HG03575 (cell line): Measurements from ENCODE around the gene CDH13.

ENCODE experiments used
- ATAC-seq: cut with Tn5 transposase; IDR thresholded peaks from one replicate; pipeline ENCODE4 v1.9.1; 2021; ENCODE audit not compliant: unreplicated experiment, insufficient number of reproducible peaks, low FRiP score; ENCODE audit errors: extremely low read depth

Gene CDH13

GRCh38 chr16:82758406-82758805 is 131.6 kb downstream of the CDH13 start:
- no peak for ATAC-seq

DNA sequence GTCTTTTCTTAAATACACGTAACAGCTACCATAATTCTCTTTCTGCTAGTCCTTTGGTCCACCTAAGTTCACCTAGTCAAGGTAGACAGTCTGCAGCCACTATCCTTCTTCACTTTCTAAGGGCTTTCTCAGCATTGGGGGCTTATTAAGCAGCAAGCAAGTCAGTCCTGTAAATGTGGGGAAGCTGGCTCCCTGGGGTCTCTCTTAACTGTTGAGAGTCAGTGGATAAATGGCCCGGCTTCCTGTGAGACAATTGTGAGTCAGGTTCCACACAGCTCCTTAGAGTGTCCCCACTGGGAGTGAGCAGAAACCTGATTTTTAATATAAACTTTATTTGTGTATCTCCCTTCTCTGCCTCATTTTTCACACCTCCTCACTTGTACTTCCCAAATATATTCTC is 132.1 kb downstream of the CDH13 start:
- ATAC-seq: no peak

DNA sequence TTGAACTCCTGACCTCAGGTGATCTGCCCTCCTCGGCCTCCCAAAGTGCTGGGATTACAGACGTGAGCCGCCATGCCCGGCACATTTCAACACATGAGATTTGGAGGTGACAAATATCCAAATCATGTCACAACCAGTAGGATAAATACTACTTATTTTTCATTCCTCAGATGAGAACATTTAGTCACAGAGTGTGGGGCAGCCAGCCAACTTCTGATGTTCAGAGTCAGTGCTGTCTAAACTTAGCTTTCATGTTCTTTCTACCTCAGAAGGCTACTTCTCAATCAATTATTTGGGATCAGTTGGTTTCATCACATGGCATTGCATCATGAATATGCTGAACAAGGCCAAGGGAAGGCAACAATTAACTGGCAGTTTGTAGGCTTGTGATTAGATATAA is 134.5 kb downstream of the CDH13 start:
- ATAC-seq: no peak

DNA sequence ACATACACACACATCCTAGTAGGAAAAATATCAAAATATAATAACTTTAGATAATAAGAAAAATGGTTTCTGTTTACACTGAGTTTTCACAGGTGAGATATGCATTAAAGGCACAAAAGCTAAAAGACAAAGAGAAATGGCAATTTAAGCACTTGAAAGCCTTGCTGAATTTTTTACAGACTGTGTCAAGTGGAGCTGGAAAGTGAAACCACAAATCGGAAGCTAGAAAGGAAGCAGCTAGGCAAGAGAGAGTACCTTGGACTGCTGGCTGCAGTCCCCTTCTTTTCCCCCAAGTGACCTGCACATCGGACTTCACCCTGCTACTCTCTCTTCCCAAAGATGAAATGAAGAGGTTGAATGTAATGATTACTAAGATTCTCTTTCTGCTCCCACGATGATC is 135.1 kb downstream of the CDH13 start:
- no peak for ATAC-seq

GRCh38 chr16:82763371-82763770 is 136.6 kb downstream of the CDH13 start:
- ATAC-seq: no peak

- no peak for ATAC-seq
Observed at GRCh38 chr16:82767198-82767597, 140.4 kb downstream of the CDH13 start.

DNA sequence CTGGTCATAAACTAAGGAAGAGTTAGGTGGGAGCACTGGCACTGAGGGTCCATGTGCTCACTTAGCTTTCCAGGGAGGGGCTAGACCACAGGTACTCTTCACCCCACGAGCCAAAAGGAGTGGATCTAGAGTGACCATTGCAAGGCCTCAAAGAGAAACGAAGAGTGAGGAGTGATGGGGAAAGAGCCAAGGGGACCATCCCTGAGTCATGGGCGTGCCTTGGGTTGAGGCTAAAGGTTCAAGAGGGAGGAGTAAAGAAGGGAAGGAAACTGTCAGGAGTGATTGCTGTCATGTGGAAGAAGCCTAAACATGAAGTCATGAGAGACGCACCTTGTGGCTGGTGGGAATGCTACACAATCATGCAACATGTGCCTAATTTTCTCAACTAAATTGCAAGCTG is 141.0 kb downstream of the CDH13 start:
- ATAC-seq: no peak

- no peak for ATAC-seq
Observed at GRCh38 chr16:82769845-82770244, 143.1 kb downstream of the CDH13 start.

DNA sequence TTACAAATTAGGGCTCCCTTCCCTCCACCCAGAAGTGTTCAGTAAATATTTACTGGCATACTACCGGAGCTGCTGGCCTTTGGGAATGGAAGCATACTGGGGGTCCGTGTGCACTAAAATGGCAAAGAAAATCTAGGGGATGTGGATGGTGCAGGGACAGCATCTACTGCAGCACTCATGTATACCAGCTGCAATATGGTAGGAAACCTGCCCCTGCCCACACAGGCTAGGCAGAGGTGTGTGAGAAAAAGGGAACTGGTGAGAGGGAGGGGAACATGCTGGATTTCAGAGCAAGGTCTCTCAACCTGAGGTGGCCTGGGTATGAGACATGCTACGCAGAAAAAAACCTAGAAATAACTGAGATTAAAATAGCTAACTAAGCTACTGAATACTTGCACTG is 145.4 kb downstream of the CDH13 start:
- ATAC-seq: no peak

DNA sequence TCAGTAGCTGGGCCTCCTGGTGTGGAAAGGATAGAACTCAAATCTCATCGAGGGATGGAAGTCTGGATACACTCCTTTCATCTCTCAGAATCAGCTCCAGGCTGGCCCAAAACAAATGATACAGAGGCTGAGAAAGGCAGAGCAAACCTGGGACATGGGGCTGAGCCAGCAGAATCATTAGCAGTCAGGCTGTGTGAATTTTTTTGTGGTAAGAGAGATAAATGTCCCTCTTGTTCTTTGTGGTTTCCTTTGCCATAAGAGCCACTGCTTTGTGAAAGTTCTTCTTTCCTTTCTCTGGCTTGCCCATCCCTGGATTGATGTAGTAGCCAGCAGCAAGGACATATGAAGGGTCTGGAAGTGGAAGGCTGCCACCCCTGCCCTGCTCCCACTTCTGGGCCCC is 146.2 kb downstream of the CDH13 start:
- ATAC-seq: no peak

DNA sequence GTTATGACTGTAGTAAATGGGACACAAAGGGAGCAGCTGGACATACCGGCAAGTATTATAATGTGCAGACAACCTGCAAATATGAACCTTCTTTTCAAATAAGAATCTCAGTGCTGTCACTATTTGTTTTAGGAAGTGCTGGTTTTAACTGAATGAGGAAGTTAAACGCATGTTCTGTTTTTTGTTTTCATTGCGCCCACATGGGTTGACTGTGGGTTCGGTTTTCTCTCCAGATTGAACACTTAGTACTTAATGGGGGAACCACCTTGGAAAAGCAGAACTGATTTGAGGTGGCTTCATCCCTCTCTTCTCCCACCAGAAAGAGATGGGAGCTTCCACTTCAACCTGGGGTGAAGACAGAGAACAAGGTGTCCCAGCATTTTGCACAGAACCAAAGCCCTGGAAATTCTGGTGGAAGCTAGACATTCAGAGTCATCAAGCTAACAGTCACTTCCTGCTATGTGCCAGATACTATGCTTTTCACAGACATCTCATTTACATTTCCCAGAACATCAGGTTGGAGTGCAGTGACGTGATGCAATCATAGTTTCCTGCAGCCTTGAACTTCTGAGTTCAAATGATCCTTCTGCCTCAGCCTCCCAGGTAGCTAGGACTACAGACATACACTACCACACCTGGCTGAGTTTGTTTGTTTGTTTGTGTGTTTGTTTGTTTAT is 149.8 kb downstream of the CDH13 start:
- ATAC-seq: no peak

DNA sequence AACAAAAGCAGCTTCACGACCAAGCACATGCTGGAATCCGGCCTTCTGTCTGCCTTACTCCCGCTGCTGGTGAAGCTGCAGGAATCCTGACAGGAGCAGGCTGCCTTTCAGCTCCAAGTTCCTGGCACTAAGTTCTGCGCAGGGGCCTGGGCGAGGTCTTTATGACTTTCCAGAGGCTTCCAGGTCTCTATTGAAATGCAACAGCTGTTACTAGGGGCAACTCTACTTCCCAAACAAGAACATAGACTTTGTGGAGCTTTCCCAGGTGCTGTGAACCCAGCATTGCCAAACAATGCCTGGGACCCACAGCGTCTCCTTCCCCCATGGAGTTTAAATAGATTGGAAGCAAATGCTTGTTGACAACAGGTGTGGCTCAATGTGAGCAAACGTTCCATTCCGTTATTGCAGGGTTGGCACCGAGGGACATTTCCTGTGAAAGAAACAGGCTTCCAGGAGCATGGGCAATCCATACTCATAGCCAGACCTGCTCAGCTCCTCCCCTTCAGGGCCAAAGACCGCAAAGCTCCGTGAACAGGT is 156.0 kb downstream of the CDH13 start:
- ATAC-seq: no peak

- no peak for ATAC-seq
Observed at GRCh38 chr16:82783933-82784572, 157.3 kb downstream of the CDH13 start.

- ATAC-seq: no peak
Observed at GRCh38 chr16:82784573-82784968, 157.8 kb downstream of the CDH13 start.

GRCh38 chr16:82788225-82788624 is 161.5 kb downstream of the CDH13 start:
- ATAC-seq: no peak

DNA sequence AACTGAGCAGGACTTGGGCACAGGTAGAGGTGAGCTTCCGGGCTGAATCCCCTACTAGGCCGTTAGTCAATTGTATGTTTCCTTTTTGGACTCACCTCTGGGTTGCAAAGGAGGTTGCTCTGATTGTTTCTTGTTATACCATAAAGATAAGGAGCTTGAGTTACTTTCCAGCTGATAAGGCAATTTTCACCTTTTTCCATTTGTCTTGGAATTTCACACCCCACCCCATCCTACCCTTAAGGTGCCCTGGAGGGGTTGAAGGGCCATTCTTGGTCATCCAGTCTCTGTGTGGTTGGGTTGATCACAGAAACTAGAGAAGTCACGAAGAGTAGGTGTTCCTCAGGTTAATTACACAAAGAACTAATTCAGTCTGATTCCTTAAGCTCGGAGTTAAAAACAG is 162.2 kb downstream of the CDH13 start:
- no peak for ATAC-seq

GRCh38 chr16:82792693-82793092 is 165.9 kb downstream of the CDH13 start:
- no peak for ATAC-seq

- ATAC-seq: no peak
Observed at GRCh38 chr16:82793528-82794245, 166.9 kb downstream of the CDH13 start.

GRCh38 chr16:82796047-82796446 is 169.3 kb downstream of the CDH13 start:
- ATAC-seq: no peak

DNA sequence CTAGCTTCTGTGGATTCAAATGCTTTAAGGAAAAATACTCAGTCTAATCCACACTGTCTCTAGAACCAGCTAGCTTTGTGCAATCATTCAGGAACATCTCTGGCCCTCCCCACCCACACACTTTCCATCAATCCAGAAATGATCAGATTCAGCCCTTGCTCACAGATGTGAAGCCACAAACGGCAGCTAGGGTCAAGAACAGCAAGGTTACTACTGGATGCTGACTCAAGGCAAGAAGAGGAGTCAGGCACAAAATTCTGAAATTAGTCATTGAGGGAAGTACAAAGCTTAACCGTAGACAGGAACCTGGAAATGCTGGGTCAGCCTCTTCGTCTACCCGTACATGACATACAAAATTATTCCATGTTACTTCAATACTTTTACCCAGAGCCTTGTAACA is 174.6 kb downstream of the CDH13 start:
- no peak for ATAC-seq
